ENCODE results near the gene BLVRB. TPM values are rescaled to one million over a fixed set of nuclear protein-coding genes. Genes with fewer than 3 reads are reported as not detected.

The BLVRB gene
- total and polyA plus RNA-seq, 2 donors (not counting 3 experiments of a cell fraction or from before 2014, with no cell fraction given), result 30.8 to 113 TPM

DNA sequence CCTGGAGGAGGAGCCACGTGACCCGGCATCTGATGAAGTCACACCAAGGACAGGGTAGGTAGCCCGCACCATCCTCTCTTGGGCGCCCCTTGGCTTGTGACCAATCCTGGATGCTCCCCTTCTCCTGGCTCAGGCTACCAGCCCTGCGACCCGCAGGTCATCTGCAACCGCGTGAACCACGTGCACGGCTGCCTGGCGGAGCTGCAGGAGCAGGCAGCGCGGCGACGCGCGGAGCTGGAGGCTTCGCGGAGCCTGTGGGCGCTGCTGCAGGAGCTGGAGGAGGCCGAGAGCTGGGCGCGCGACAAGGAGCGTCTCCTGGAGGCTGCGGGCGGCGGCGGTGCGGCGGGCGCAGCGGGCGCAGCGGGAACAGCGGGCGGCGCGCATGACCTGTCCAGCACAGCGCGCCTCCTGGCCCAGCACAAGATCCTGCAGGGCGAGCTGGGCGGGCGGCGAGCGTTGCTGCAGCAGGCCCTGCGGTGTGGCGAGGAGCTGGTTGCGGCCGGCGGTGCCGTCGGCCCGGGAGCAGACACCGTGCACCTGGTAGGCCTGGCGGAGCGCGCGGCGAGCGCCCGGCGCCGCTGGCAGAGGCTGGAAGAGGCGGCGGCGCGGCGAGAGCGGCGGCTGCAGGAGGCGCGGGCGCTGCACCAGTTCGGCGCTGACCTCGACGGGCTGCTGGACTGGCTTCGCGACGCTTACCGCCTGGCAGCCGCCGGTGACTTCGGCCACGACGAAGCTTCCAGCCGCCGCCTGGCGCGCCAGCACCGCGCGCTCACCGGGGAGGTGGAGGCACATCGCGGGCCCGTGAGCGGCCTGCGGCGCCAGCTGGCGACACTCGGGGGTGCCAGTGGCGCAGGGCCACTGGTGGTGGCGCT lies 47.2 kb upstream of the BLVRB start:
- Histone ChIP-seq H3K79me2 (ENCODE audit: control insufficient read depth, insufficient read depth, low read length) (no peaks in the 10 kb centered on the region), H3K4me1 (ENCODE audit: control insufficient read depth, extremely low read depth, insufficient read depth, low read length) (no peaks in the 10 kb centered on the region), H4K20me1 (replicated peaks; ENCODE audit: control insufficient read depth, extremely low read depth, insufficient read depth, low read length) (no peaks in the 10 kb centered on the region), H3K9me1 (replicated peaks; ENCODE audit: control insufficient read depth, extremely low read depth, insufficient read depth, low read length) (no peaks in the 10 kb centered on the region), H3K4me3 (replicated peaks in 1 of 3; ENCODE audit: insufficient read depth in 1 of 3, low read depth in 1 of 3, low read length in 3 of 3) (no peak overlapping the region), H3K4me2 (ENCODE audit: insufficient read depth, low read length) (no peak overlapping the region), H3K27me3 (ENCODE audit: control insufficient read depth in 2 of 2, insufficient read depth in 2 of 2, low read length in 2 of 2) (peaks cover 24 to 30% of the 10 kb centered on the region in 2 experiments), H3K9me3 (replicated peaks; ENCODE audit: control insufficient read depth, insufficient read depth, low read length) (no peaks in the 10 kb centered on the region), H3K27ac (ENCODE audit: insufficient read depth, low read depth, low read length) (no peak overlapping the region), H3K36me3 (ENCODE audit: control insufficient read depth in 2 of 2, extremely low read depth in 1 of 2, insufficient read depth in 2 of 2, low read length in 2 of 2) (no peaks in the 10 kb centered on the region), H3K9ac (replicated peaks; ENCODE audit: extremely low read depth, insufficient read depth, low read length) (no peak overlapping the region), H2AFZ (ENCODE audit: low read depth, low read length) (no peak overlapping the region)
- CTCF ChIA-PET, result interaction anchor here (0.7 to 1.6 kb wide), 5 partner anchors 9 to 49 kb away, joined by 3 to 7 read pairs (median 3); no protein-coding TSS in a partner anchor
- DNase-seq (ENCODE audit: low read depth, low spot score), result no peak
- no peak for FAIRE-seq
- TF ChIP-seq FOS (IDR thresholded peaks at IDR 0.05; ENCODE audit: borderline replicate concordance, insufficient read depth, low read length) (no peak), MYC (IDR thresholded peaks at IDR 0.05; ENCODE audit: low read depth, low read length) (no peak), EZH2 (IDR thresholded peaks at IDR 0.05; ENCODE audit: borderline replicate concordance, low read depth, low read length, severe bottlenecking) (peak; percentile 23)
- POLR2A ChIA-PET, result no interaction called here
- intact Hi-C loops (cut with micrococcal nuclease) (no loop called here), dilution Hi-C loops (cut with MboI; ENCODE audit: extremely low pct_ligation_motif_present, low sequenced_read_pairs) (no loop called here)
- BruUV-seq (replicated peaks), result no TSS peak

DNA sequence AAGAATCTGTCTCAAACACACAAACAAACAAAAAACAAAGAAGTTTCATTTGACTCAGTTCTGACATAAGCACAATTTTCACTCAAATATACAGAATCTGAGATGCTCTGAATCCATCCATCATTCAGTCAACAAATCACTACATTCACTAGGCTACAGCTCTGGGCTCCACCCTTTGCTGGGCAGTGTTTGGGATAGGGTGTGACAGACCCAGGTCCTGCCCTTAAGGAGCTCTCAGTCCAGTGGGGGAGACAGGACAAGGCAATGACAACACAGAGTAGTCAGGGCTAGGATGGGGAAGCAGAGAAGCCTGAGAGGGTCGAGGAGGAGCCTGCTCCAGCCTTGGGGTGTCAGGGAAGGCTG lies 46.5 kb upstream of the BLVRB start:
- no TSS peak for BruUV-seq (replicated peaks)

More for the DNA sequence above, 46.5 kb upstream of the BLVRB start:
- Histone ChIP-seq H3K9me3 (replicated peaks; ENCODE audit: control insufficient read depth, insufficient read depth, low read length) (no peaks in the 10 kb centered on the region), H3K79me2 (ENCODE audit: control insufficient read depth, insufficient read depth, low read length) (no peaks in the 10 kb centered on the region), H3K36me3 (ENCODE audit: control insufficient read depth in 2 of 2, extremely low read depth in 1 of 2, insufficient read depth in 2 of 2, low read length in 2 of 2) (no peaks in the 10 kb centered on the region), H3K9ac (replicated peaks; ENCODE audit: extremely low read depth, insufficient read depth, low read length) (no peak overlapping the region), H4K20me1 (replicated peaks; ENCODE audit: control insufficient read depth, extremely low read depth, insufficient read depth, low read length) (no peaks in the 10 kb centered on the region), H2AFZ (ENCODE audit: low read depth, low read length) (no peak overlapping the region), H3K27me3 (ENCODE audit: control insufficient read depth in 2 of 2, insufficient read depth in 2 of 2, low read length in 2 of 2) (peaks cover 24 to 29% of the 10 kb centered on the region in 2 experiments), H3K4me3 (replicated peaks in 1 of 3; ENCODE audit: insufficient read depth in 1 of 3, low read depth in 1 of 3, low read length in 3 of 3) (no peak overlapping the region), H3K4me1 (ENCODE audit: control insufficient read depth, extremely low read depth, insufficient read depth, low read length) (no peaks in the 10 kb centered on the region), H3K9me1 (replicated peaks; ENCODE audit: control insufficient read depth, extremely low read depth, insufficient read depth, low read length) (no peaks in the 10 kb centered on the region), H3K27ac (ENCODE audit: insufficient read depth, low read depth, low read length) (no peak overlapping the region), H3K4me2 (ENCODE audit: insufficient read depth, low read length) (no peak overlapping the region)
- ChIA-PET POLR2A (no interaction called here), CTCF (interaction anchor here (1.2 to 1.6 kb wide), 3 partner anchors 11 to 48 kb away, joined by 3 to 7 read pairs (median 4); no protein-coding TSS in a partner anchor)
- FAIRE-seq (no peak), DNase-seq (ENCODE audit: low read depth, low spot score) (no peak)
- intact Hi-C loops (cut with micrococcal nuclease), result no loop called here
- dilution Hi-C loops (cut with MboI; ENCODE audit: extremely low pct_ligation_motif_present, low sequenced_read_pairs), result no loop called here
- TF ChIP-seq JUN (IDR thresholded peaks at IDR 0.05; ENCODE audit: borderline replicate concordance, insufficient read depth, insufficient read length, low read depth) (no peak), FOS (IDR thresholded peaks at IDR 0.05; ENCODE audit: borderline replicate concordance, insufficient read depth, low read length) (no peak), POLR2AphosphoS5 (IDR thresholded peaks at IDR 0.05; ENCODE audit: insufficient read depth, low read depth, low read length) (no peak), GATA2 (IDR thresholded peaks at IDR 0.05; ENCODE audit: insufficient read depth, insufficient read length, low read depth, low read length) (no peak), POLR2A (IDR thresholded peaks at IDR 0.05; ENCODE audit: low read depth, low read length) (no peak), MAX (IDR thresholded peaks at IDR 0.05; ENCODE audit: insufficient read depth, insufficient read length) (no peak), CTCF (IDR thresholded peaks at IDR 0.05; ENCODE audit: extremely low read depth in 1 of 2, insufficient read depth in 1 of 2, low read depth in 1 of 2, low read length in 2 of 2) (no peak), EZH2 (IDR thresholded peaks at IDR 0.05; ENCODE audit: borderline replicate concordance, low read depth, low read length, severe bottlenecking) (no peak), MYC (IDR thresholded peaks at IDR 0.05; ENCODE audit: low read depth, low read length) (no peak)
